ENCODE results near the gene NUMA1. TPM values are rescaled to one million over a fixed set of nuclear protein-coding genes. Genes with fewer than 3 reads are reported as not detected.
A peak's percentile ranks its signal among the peaks of the same experiment; 100 is the strongest.

NUMA1 gene
- total and polyA plus RNA-seq, 8 donors, result 144 to 365 (median 343) TPM

DNA sequence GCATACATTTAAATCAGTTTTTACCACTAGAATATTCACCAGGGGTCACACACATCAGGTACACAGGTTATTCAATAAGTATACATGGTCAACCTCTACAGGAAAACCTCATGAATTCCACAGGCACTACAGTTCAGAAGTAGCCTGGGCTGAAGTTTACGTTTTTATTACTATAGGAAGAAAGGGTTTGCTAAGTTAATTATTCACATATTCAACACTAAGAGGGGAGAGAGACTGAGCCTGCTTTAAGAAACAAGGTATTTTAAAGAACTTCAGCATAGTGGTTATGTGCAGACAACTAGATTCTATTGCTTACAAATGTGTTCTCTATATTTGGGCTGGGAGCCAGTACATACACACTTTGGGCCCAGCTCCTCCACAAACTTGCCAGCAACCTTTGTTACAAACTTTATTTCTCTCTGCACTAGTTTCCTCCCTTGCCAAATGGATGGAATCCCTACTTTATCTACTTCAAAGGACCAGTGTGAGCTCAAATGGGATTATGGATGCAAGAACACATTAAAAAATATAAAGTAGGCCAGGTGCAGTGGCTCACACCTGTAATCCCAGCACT is 49.8 kb downstream of the NUMA1 start:
- no peak overlapping the region for H3K4me3 ChIP-seq
- ATAC-seq (no peak), DNase-seq (no peak)
- no peaks in the 10 kb centered on the region for H3K9me3 ChIP-seq
- TF ChIP-seq, protein P1, sequence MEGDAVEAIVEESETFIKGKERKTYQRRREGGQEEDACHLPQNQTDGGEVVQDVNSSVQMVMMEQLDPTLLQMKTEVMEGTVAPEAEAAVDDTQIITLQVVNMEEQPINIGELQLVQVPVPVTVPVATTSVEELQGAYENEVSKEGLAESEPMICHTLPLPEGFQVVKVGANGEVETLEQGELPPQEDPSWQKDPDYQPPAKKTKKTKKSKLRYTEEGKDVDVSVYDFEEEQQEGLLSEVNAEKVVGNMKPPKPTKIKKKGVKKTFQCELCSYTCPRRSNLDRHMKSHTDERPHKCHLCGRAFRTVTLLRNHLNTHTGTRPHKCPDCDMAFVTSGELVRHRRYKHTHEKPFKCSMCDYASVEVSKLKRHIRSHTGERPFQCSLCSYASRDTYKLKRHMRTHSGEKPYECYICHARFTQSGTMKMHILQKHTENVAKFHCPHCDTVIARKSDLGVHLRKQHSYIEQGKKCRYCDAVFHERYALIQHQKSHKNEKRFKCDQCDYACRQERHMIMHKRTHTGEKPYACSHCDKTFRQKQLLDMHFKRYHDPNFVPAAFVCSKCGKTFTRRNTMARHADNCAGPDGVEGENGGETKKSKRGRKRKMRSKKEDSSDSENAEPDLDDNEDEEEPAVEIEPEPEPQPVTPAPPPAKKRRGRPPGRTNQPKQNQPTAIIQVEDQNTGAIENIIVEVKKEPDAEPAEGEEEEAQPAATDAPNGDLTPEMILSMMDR (IDR thresholded peaks at IDR 0.05), result no peak
- no peaks in the 10 kb centered on the region for H3K27me3 ChIP-seq
- H3K27ac ChIP-seq, result peak overlapping the region in 1 of 2 donors; percentile 0
- H3K4me1 ChIP-seq, result peaks cover 5 to 54% of the 10 kb centered on the region in 2 donors
- intact Hi-C loops (cut with DNase I), result no loop called here
- peaks cover 0 to 76% of the 10 kb centered on the region in 2 donors for H3K36me3 ChIP-seq

DNA sequence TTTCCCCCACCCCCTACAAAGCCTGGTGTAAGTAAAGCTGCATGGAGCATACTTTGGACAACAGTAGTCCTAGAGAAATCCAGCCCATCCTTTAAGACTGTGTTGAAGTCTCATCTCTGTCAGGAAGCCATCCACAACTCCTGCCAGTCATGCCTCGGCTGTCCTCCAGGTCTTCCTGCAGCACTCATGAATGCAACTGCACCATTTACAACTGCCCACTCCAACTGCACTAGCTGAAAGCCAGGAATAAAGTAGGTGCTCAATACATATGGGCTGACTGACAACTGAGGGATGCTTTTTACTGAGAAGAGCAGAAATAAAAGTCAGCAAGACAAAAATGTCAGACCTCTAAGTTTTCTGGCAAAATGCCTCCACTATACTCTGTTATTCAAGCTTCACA is 54.3 kb downstream of the NUMA1 start:
- H3K9me3 ChIP-seq, result no peaks in the 10 kb centered on the region
- intact Hi-C loops (cut with DNase I), result loop anchor here in 1 of 2 donors (5.0 kb wide), 1 partner anchor 66 kb away; no protein-coding TSS in a partner anchor
- H3K4me1 ChIP-seq, result peaks cover 9 to 50% of the 10 kb centered on the region in 2 donors
- TF ChIP-seq, protein P1 (IDR thresholded peaks at IDR 0.05), result no peak
- H3K27me3 ChIP-seq, result no peaks in the 10 kb centered on the region
- ATAC-seq, result no peak
- no peak overlapping the region for H3K4me3 ChIP-seq
- peak overlapping the region in 1 of 2 donors; percentile 34 for H3K27ac ChIP-seq
- H3K36me3 ChIP-seq, result peaks cover 0 to 77% of the 10 kb centered on the region in 2 donors
- DNase-seq, result no peak

DNA sequence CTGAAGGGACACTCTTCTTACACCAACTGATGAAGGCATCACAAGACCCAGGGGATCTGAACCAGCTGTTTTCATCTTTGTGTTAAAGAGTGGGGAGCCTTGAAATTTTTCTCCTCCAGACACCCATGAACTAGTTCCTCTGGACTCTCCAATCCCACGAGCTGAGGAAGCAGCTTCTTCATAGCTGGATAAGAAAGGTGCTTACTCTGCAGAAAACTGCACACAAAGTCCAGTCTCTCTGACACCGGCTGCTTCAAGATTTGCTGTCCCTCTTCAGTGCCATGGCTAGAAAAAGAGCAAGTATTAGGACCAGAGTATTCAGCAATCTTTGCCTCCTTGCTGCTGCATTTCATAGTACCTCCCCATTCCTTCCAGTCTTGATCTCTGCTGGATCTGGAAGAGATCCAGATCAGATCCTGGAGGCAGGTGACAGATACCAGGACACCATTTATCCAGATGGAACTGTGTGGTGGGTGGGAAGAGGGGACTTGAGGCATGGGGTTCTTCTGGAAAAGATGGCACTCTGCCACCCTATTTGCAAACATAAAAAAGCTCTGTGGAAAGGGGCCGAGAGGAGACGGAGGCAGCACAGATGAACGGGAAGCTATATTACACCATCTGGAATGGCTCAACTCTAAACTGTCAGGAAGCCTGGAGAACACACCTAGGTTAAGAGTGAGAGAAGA is 56.1 kb downstream of the NUMA1 start:
- Histone ChIP-seq H3K9me3 (no peaks in the 10 kb centered on the region), H3K4me1 (peaks cover 4 to 41% of the 10 kb centered on the region in 2 donors), H3K27me3 (no peaks in the 10 kb centered on the region), H3K36me3 (peaks cover 0 to 88% of the 10 kb centered on the region in 2 donors), H3K27ac (peak overlapping the region in 1 of 2 donors; percentile 65), H3K4me3 (no peak overlapping the region)
- intact Hi-C loops (cut with DNase I), result no loop called here
- no peak for DNase-seq
- no peak for ATAC-seq
- TF ChIP-seq, protein P1 (IDR thresholded peaks at IDR 0.05), result no peak

DNA sequence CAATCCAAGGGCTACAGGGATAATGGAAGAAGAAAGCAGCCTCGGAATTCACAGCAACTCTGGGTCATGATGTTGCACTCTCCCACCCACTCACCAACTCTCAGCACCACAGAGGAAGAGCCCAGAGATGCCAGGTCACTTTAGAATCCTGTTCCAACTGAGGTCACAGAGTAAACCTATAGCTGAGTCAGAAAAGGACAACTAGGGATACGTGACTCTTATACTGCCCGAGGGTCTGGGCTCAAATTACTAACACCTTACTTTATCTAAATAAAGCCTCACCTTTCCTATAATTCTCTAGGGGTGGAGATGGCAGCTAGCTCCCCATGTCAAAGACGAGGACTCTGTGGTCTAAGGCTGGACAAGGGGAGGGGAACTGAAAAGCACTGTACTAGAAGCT is 57.0 kb downstream of the NUMA1 start:
- H3K4me1 ChIP-seq, result peaks cover 4 to 41% of the 10 kb centered on the region in 2 donors
- no peaks in the 10 kb centered on the region for H3K9me3 ChIP-seq
- no peaks in the 10 kb centered on the region for H3K27me3 ChIP-seq
- no peak overlapping the region for H3K27ac ChIP-seq
- no peak overlapping the region for H3K4me3 ChIP-seq
- TF ChIP-seq, protein P1 (IDR thresholded peaks at IDR 0.05), result no peak
- intact Hi-C loops (cut with DNase I), result no loop called here
- DNase-seq (no peak), ATAC-seq (no peak)
- peaks cover 2 to 88% of the 10 kb centered on the region in 2 donors for H3K36me3 ChIP-seq

DNA sequence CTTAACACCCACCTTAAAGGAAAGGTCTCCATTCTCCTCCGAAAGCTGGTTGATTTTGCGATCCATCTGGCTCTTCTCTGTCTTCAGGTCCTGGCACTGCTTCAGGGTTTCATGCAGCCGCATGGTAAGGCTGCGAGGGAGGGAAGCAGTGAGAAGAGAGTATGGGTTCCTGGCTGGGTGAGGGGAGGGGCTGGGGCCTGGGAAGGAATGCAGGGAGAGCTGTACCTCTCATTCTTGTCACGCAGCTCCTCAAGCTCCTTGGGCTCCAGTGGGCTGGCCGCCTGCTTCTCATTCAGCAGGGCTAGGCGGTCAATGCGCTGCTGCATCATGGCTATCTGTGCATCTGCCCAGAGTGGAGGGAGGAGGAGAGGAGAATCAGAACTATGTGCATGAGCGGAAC is 62.2 kb downstream of the NUMA1 start:
- TF ChIP-seq, protein P1 (IDR thresholded peaks at IDR 0.05), result no peak
- ATAC-seq (no peak), DNase-seq (no peak)
- Histone ChIP-seq H3K27me3 (no peaks in the 10 kb centered on the region), H3K9me3 (no peaks in the 10 kb centered on the region), H3K27ac (no peak overlapping the region), H3K4me3 (no peak overlapping the region), H3K4me1 (peaks cover 0 to 14% of the 10 kb centered on the region in 2 donors), H3K36me3 (peaks cover 9 to 100% of the 10 kb centered on the region in 2 donors)
- intact Hi-C loops (cut with DNase I), result no loop called here
